ENCODE data around the gene ARPP19. TPM values are rescaled to one million over a fixed set of nuclear protein-coding genes. Genes with fewer than 3 reads are reported as not detected.
"Not testable (repeated sequence)": the region's sequence is repeated elsewhere in the genome, so short reads cannot be mapped to it uniquely, and the experiment has no call there.

ARPP19 gene
- total RNA-seq, 1 donor from 2014 or later = 150 TPM

GRCh38 chr15:52514482-52514881, 54.3 kb downstream of the ARPP19 start:
- Histone ChIP-seq H3K27me3 (ENCODE audit: control insufficient read depth, insufficient read depth, low read length) (no peaks in the 10 kb centered on the region), H3K4me3 (ENCODE audit: low read depth, low read length) (no peak overlapping the region), H3K36me3 (ENCODE audit: control insufficient read depth, insufficient read depth, low read length) (no peaks in the 10 kb centered on the region)
- peak; percentile 85 for DNase-seq (ENCODE audit: low read depth)
- FAIRE-seq = no peak
- TF ChIP-seq, protein P1, sequence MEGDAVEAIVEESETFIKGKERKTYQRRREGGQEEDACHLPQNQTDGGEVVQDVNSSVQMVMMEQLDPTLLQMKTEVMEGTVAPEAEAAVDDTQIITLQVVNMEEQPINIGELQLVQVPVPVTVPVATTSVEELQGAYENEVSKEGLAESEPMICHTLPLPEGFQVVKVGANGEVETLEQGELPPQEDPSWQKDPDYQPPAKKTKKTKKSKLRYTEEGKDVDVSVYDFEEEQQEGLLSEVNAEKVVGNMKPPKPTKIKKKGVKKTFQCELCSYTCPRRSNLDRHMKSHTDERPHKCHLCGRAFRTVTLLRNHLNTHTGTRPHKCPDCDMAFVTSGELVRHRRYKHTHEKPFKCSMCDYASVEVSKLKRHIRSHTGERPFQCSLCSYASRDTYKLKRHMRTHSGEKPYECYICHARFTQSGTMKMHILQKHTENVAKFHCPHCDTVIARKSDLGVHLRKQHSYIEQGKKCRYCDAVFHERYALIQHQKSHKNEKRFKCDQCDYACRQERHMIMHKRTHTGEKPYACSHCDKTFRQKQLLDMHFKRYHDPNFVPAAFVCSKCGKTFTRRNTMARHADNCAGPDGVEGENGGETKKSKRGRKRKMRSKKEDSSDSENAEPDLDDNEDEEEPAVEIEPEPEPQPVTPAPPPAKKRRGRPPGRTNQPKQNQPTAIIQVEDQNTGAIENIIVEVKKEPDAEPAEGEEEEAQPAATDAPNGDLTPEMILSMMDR (IDR thresholded peaks at IDR 0.05; ENCODE audit: insufficient read depth, low read length, severe bottlenecking) = no peak

DNA sequence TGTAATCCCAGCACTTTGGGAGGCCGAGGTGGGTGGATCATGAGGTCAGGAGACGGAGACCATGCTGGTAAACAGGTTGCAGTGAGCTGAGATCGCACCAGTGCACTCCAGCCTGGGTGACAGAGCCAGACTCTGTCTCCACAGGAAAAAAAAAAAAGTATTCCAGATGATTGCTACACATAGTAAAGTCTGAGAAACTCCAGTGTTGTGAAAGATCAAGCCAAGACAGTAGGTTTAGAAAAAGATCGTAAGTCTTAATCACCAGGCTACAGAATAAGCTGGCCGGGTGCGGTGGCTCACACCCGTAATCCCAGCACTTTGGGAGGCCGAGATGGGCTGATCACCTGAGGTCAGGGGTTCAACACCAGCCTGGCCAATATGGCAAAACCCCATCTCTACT, 56.0 kb downstream of the ARPP19 start:
- H3K27me3 ChIP-seq (ENCODE audit: control insufficient read depth, insufficient read depth, low read length); H3K4me3 ChIP-seq (ENCODE audit: low read depth, low read length); DNase-seq (ENCODE audit: low read depth); FAIRE-seq; H3K36me3 ChIP-seq (ENCODE audit: control insufficient read depth, insufficient read depth, low read length): not testable (repeated sequence)

- no peak for FAIRE-seq
- H3K4me3 ChIP-seq (ENCODE audit: low read depth, low read length) = no peak overlapping the region
- DNase-seq (ENCODE audit: low read depth) = no peak
- H3K27me3 ChIP-seq (ENCODE audit: control insufficient read depth, insufficient read depth, low read length) = no peaks in the 10 kb centered on the region
- TF ChIP-seq, protein P1 (IDR thresholded peaks at IDR 0.05; ENCODE audit: insufficient read depth, low read length, severe bottlenecking) = no peak
- H3K36me3 ChIP-seq (ENCODE audit: control insufficient read depth, insufficient read depth, low read length) = no peaks in the 10 kb centered on the region
Observed at GRCh38 chr15:52511084-52511483, 57.7 kb downstream of the ARPP19 start.

- no peak overlapping the region for H3K4me3 ChIP-seq (ENCODE audit: low read depth, low read length)
- H3K27me3 ChIP-seq (ENCODE audit: control insufficient read depth, insufficient read depth, low read length) = no peaks in the 10 kb centered on the region
- no peaks in the 10 kb centered on the region for H3K36me3 ChIP-seq (ENCODE audit: control insufficient read depth, insufficient read depth, low read length)
- DNase-seq (ENCODE audit: low read depth) = no peak
- TF ChIP-seq, protein P1 (IDR thresholded peaks at IDR 0.05; ENCODE audit: insufficient read depth, low read length, severe bottlenecking) = no peak
- no peak for FAIRE-seq
Observed at GRCh38 chr15:52509500-52510245, 59.2 kb downstream of the ARPP19 start.

- H3K36me3 ChIP-seq (ENCODE audit: control insufficient read depth, insufficient read depth, low read length) = no peaks in the 10 kb centered on the region
- TF ChIP-seq, protein P1 (IDR thresholded peaks at IDR 0.05; ENCODE audit: insufficient read depth, low read length, severe bottlenecking) = no peak
- H3K4me3 ChIP-seq (ENCODE audit: low read depth, low read length) = no peak overlapping the region
- no peaks in the 10 kb centered on the region for H3K27me3 ChIP-seq (ENCODE audit: control insufficient read depth, insufficient read depth, low read length)
- no peak for FAIRE-seq
- no peak for DNase-seq (ENCODE audit: low read depth)
Observed at GRCh38 chr15:52506549-52506948, 62.3 kb downstream of the ARPP19 start.

DNA sequence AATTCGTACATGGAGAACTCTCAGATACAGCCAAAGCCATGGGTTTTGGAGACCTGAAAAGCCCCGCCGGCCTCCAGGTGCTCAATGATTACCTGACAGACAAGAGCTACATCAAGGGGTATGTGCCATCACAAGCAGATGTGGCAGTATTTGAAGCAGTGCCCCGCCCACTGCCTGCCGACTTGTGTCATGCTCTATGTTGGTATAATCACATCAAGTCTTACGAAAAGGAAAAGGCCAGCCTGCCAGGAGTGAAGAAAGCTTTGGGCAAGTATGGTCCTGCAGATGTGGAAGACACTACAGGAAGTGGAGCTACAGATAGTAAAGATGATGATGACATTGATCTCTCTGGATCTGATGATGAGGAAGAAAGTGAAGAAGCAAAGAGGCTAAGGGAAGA, 63.7 kb downstream of the ARPP19 start:
- FAIRE-seq = no peak
- TF ChIP-seq, protein P1 (IDR thresholded peaks at IDR 0.05; ENCODE audit: insufficient read depth, low read length, severe bottlenecking) = no peak

More for the DNA sequence above, 63.7 kb downstream of the ARPP19 start:
- peak; percentile 69 for DNase-seq (ENCODE audit: low read depth)
- Histone ChIP-seq H3K4me3 (ENCODE audit: low read depth, low read length) (no peak overlapping the region), H3K36me3 (ENCODE audit: control insufficient read depth, insufficient read depth, low read length) (no peaks in the 10 kb centered on the region), H3K27me3 (ENCODE audit: control insufficient read depth, insufficient read depth, low read length) (no peaks in the 10 kb centered on the region)

All from bronchial epithelial cell (primary cell).